GM18511 (cell line): ENCODE measurements around the gene JRKL.

ENCODE experiments used
- ATAC-seq: cut with Tn5 transposase; IDR thresholded peaks from one replicate; pipeline ENCODE4 v1.9.1; 2021; ENCODE audit warnings: mild to moderate bottlenecking, moderate library complexity; ENCODE audit not compliant: unreplicated experiment

JRKL gene

DNA sequence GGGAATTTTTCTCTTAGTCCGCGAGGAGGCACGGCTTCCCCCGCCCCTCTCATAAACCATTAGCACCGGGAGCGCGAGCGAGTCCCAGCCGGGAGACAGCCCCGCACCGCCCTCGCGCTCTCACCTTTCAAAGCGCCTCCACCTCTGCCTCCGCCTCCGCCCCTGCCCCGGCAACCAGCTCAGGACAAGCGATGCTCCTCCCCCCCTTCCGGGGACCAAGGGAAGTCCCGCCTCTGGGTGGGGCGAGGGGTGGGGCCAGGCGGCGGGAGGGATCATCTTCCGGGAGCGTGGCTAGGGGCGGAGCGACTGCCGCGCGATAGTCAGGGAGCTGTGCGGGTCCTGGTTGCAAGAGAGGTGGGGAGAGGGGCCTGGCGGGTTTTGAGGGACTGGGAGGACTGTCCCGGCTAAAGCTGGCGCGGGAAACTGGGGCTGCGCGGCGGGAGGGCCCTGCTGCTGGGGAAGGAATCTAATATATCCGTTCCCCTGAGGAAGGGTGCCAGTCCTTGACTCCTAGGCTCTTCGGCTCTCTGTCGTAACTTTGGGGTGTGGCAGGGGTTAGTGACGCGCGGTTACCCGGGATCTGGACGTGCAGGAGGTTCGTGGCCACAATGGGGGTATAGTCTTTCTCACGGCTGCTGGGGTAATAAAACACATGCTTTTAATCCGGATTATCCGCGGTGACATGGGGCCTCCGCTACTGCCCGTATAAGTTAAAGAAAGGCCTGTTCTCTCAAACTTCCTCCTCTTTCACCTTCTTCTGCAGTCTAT is at the start of gene JRKL, which contains the start of gene CCDC82:
Gene JRKL (plus strand): TSS at position 294 of the 768 bp plus-strand sequence. CDS start 637 bp downstream, outside the sequence.
Gene CCDC82 (minus strand): TSS at position 193 of the 768 bp plus-strand sequence. CDS start 5,165 bp downstream, outside the sequence.
- peak; percentile 94 for ATAC-seq

DNA sequence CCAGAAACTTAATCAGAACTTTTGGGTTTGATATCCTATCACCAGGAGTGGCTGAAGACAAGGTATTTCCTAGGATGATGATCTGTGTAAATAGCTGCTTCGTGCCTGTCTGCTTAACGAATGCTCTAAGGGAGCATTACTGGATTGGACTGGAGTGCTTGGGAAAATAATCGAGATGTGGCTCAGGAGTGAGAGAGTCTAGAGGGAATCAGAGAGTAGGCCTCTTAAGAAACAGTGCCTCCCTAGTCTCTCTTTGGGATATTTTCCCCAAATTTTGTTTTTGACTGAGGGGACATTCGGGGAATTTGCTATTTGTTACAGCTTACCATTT is 49.3 kb upstream of the JRKL start:
- no peak for ATAC-seq

DNA sequence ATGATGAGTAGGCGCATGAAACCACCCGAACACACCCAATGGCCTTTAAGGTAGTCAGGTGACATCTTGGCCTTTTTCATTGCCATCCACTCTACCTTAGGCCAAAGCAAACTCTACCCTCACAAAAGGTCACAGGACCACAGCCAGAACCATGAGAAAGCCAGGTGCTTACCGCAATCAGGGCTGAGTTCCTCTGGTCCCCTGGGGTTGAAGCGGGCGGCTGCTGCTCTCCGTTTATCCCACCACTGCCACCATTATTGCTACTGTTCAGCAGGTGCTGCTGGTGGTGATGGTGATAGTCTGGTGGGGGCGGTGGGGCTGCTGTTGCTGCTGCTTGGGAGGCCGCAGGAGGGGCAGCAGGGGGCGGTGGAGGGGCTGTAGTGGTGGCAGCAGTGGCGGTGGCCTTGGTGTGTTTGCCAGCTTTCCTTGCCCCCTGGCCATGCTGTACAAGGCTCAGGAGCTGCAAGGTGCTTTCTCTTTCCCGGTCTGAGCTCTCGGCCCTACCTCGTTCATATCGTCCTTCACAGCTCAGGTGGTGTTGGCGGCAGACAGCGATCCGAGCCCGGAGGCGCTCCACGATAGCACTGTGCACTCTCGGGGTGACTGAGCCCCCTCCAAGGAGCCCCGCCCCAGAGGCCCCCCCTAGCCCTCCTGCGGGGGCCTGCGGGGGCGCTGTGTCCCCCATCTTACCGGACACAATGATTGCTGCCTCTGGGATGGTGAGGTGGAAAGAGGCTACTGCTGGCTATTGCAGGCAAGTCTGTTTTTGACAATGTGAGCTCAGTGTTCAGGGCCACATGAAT is 48.4 kb upstream of the JRKL start:
- ATAC-seq: peak; percentile 21

DNA sequence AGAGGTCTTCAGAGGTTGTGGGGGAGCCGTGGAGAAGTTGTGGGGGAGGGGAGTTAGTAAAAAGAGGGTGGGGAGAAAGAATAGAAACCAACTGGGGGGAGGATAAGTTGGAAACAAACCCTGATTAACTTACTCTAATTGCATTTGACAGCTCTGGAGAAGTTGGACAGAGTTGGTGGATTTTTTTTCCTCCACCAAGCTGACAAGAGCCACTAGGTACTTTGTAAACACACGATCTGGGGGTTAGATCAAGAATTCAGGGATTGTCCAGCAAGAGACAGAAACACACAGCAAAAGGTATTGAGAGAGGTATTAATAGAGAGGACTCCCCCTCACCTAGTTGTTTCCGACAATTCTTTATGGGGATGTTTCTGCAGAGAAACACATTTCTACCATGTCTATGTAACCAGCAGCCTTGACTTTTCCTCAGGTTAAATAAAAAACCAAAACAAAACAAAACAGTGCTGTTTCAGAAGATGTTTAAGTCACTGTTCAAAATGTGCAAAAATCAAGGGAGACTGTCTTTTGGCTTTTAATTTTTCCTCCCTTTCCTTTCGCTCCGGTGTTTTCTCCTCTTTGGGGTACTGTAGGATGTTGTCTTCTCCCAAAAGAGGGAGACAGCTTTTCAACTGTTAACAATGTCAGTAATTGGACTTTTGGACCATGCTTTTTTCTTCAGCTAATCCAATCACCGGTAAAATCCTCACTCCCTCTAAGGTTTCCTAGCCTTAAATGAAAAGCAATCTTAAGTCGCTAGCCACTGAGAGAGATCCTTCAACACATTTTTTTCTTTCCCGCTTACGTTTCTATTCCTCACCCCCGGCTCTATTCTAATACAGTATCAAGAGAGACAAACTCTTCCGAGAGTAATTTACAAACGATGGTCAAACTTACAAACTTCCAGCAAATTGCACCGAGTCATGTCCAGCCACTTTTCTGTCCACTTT is 47.5 kb upstream of the JRKL start:
- no peak for ATAC-seq

DNA sequence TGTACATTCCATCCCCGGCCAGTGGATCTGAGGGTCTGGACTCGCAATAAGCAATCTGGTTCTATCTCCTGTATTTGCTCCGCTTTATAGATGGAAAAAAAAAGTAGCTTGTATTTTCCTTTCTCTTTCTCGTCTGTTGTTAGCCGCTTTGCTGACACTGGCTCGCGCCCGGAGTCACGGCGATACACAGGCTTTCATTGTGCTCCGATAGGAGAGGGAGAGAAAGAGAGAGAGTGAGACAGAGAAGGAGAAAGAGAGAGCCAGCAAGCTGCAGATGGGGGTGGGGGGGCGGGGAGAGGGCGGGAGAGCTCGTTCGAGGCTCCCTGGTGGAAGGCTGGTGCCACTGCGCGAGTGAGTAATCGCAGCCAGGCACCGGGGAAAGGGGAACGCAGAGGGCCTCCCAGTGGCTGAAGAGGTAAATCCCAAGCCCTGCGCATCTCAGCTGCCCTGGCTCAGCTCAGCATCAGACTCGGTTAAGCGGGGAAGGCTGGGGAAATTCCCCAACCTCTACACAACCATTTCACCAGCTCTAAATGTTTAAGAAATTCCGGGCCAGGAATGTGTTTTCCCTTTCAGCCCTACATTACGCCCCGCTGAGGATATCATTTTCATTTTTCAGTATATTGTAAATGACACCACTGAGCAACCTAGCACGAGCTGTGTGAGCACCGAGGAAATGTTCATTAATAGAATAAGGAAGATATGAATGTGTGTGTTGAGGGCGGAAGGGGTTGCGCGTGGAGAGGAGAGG is 46.7 kb upstream of the JRKL start, which contains the start of gene MAML2:
Gene MAML2 (minus strand): TSS at position 235 of the 751 bp plus-strand sequence. CDS start 1,300 bp downstream, outside the sequence.
- ATAC-seq: peak; percentile 84

DNA sequence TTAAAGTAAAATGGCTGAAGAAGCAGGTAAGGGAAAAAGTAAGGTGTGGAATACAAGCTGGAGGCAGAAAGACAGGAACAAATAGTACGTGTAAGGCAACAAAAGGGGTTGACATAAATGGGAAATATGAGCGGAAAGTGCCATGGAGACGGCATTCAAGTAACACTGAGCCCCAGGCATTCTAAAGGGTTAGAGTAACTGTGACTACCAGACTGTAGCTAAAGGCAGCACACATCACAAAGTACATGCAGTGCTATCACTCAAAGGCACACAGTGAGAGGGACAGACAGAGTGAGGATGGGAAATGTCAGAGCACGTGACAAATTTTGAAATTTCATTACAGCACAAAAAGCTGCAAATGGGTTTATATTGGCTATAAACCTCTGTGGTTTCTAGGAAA is 33.0 kb upstream of the JRKL start:
- ATAC-seq: no peak

DNA sequence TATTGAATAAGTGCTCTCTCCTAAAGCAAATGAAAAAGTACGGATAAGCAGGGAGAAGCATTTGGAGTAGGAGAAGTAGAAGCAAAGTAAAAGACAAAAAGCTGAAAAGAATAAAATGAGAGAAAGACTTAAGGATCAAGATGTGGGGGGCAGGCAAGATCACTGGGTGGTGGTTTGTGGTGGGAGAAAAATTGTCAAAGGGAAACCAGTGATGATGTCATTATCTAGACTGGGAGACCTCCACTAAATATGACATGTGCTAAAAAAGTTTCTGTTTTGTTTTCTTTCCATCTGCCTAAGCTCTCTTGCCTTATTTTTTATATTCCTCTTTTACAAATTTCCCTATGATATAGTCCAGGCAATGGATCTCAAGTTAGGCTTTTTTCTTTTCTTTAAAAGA is 32.0 kb upstream of the JRKL start:
- ATAC-seq: no peak

DNA sequence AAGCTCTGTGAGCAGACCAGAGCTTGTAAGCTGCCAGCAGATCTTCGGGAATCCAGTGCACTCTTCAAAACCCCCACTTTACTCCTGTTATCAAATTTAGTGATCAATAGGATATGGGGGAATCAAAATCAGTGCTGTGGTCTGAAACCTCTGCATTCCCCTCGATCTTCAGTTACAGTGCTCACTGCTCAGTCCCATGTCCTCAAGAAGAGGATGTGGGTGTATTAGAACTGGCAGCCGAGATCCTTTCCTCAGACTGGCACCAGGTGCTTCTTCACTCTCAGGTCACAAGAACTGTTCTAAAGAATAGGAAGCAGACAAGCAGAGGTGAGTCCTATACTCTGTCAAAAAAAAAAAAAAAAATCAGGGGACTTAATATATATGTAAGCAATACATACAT is 31.5 kb upstream of the JRKL start:
- ATAC-seq: no peak

DNA sequence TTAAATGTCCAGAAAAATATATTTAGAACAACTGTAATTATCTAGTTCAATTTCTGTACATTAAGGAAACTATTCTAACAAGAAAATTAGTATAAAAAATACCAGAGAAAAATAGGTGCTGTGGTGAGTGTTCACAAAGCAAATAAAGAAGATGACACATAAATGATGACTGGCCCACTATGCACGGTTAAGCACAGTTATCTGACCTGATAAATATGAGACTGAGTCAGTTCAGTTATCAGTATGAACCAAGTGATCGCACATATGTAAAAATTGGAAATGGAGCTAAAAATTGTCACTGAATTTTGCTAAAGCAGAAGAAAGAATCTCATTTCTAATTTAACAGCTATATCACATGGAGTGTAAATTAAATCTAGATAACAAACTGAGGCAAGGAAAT is 28.0 kb upstream of the JRKL start:
- no peak for ATAC-seq

DNA sequence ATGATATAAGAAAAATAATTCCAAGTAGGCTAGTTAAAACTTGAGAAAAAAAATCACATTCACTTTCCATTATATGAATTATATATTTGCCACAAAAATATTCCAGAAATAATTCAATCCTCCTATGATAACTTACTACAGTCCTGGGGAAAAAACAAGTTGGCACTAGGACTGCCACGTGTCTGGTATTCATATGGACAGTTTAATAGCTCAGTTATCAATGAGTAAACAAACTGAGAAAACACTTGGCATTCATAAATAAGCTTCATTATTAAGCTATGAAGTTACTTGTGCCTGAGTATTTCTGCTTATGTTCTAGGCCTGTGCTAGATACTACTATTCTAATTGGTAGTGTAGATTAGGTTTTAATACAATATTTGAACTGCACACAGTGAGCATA is 24.3 kb upstream of the JRKL start:
- ATAC-seq: no peak

DNA sequence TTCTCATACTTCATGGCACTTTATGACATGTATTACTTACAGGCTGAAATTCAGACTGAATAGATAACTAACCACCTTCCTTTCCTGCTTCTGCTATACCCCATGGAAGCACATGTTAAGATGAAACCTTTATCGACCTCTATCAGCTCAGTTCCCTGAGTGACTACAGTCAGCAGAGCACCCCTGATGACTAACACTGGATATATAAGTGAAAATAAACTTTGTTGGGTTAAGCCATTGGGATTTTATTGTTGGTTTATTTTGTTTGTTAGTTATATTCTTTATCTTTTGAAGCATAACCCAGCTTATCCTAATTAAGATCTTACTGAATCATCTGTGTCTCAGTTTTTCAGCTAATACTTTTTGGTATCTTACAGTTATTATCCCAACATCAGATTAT is 23.8 kb upstream of the JRKL start:
- no peak for ATAC-seq

DNA sequence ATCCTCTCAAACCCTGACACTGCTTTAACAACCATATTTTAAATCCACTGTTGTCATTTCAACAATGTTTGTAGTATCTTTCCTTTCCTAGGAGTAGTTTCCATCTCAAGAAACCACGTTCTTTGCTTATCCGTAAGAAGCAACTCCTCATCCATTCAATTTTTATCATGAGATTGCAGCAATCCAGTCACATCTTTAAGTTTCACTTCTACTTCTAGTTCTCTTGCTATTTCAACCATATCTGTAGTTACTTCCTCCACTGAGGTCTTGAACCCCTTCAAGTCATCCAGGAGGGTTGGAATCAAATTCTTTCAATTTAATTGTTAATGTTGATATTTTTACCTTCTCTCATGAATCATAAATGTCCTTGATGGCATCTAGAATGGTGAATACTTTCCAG is 22.5 kb upstream of the JRKL start:
- no peak for ATAC-seq

DNA sequence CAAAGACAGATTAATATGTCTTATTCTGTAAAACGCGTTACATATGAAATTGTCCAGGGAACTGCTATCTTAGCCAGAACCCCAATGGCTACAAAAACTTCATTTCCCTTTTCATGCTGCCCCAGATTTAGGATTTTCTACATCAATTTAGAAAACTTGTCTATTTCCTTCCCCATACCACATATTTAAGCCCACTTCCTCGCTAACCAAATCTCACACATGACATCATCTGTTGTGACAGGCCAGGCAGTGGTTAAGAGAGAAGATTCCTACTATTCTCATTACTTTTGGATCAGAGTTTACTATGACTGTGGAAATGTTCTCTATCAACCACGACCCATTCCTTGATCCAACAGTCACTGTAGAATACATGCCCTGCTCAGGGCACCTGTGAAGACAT is 16.0 kb upstream of the JRKL start:
- no peak for ATAC-seq

DNA sequence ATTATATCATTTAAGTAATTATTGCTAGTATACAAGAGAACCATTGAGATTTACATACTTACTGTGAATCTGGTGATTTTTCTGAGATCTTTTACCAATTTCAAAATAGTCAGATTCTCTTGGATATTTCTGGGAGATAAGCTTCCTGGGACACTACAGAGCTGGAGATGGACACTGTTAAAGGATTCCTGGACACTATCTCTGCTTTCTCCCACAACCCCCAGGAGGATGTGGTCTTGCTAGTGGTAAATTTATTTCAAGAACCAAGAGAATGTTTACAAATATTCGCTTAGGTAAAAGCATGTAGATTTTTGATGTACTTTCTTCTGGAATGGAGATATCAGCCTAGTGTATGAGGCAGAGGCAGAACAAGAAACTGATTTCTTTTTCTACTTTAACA is 13.0 kb upstream of the JRKL start:
- ATAC-seq: no peak

DNA sequence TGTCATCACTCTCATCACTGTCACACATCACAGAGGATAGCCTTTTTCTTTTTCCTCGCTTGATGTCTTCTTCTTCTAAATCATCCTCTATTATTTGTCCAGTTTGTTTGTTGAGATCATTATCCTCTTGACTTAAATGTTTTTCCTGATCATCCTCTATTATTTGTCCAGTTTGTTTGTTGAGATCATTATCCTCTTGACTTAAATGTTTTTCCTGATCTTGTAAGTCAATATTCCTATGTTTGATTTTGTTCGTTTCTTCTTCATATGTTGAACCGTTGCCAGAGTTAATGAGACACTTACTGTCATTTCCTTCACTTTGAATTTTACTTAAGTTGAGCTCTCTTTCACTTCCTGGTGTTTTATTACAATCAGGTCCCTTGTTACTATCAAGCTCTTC is 5.7 kb upstream of the JRKL start:
- ATAC-seq: no peak

DNA sequence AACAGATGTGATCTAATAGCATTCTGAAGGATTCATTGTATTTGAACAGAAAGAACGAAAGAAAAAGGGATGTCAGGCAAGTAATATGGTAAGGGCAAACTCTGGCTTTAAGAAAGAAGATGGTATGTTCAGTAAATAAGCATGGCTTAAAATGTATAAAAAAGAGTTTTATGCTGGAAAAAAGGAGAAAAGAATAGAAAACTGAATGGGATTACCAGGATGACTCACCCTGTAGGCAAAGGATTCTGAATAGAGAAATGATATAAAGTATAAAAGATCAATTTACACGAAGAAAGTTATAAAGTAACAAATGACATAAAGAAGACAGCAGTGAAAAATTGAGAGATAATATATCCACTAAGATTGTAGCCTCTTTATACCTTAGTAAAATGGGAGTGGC is 4.6 kb upstream of the JRKL start:
- no peak for ATAC-seq

DNA sequence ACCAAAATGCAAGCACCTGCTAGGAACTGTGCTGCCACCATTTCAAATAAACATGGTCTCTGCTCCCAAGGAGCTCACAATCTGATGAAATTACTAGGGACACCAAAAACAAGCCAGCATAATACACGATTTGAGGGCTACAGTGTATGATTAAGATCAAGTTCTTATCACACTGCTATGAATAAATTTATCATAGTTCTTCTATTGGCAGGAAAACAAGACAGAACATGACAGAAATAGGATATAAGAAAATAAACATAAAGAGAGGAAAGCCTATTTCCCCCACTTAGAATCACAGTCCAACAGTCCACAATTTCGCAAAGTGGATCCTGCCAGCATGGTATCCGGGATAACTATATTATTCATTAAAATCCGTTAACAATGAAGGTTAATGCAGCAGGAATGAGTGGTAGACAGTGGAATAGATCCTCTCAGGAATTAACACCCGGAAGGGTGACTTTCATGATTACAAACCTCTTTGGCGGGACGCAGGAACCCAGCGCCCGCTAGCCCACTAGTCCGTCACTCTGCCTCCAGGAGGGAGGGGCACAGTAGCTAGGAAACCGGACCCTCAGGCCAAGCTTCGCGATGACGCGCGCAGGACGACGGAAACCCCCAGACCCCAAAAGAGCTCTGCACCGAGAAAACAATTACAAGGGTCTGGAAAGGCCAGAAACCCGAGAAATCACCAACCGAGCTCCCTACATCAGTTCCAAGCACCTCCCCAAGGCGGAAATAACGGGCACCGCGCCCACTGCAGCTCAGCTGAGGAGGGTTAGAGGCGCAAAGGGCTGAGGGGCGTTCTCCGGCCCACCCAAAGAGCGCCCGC is 708 bp upstream of the JRKL start:
- ATAC-seq: peak; percentile 65

DNA sequence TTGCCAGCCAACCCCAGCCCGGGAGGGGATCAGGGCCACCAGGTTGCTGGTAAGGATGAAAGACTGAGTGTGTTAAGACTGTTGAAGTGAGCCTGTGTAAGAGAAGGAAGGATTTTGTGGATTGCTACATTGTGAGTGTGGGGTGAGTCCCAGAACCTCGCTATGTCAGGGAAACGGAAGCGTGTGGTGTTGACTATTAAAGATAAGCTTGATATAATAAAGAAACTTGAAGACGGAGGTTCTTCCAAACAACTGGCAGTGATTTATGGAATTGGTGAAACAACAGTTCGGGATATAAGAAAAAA is 627 bp downstream of the JRKL start:
- no peak for ATAC-seq

DNA sequence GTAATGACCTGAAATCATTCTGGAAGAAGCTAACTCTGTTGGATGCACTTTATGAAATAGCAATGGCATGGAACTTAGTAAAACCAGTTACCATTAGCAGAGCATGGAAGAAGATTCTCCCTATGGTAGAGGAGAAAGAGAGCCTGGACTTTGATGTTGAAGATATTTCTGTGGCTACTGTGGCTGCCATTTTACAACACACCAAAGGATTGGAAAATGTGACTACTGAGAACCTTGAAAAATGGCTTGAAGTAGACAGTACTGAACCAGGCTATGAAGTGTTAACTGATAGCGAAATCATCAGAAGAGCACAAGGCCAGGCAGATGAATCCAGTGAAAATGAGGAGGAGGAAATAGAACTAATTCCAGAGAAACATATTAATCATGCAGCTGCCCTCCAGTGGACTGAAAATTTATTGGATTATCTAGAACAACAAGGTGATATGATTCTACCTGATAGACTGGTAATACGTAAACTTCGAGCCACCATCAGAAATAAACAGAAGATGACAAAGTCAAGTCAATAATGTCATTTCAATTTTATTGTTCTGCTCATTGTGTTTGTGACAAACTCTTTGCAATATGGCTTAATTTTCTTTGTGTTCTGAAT is 2.0 kb downstream of the JRKL start:
- ATAC-seq: no peak
